GOT3 (cell line): Measurements from ENCODE around the gene WDCP.
"Not testable (repeated sequence)": the region's sequence is repeated elsewhere in the genome, so short reads cannot be mapped to it uniquely, and the experiment has no call there.

Experiments
- DNase-seq: peaks from one replicate; lab custom pipeline; 2025; ENCODE audit warnings: mixed read lengths; lab: John Stamatoyannopoulos, UW

WDCP gene

GRCh38 chr2:24058564-24059271 is 11.5 kb upstream of the WDCP start:
- DNase-seq, result no peak

- no peak for DNase-seq
These were observed 8.6 kb upstream of the WDCP start for GRCh38 chr2:24055750-24056149.

GRCh38 chr2:24054366-24055010 is 7.3 kb upstream of the WDCP start:
- DNase-seq, result no peak

GRCh38 chr2:24052951-24053350 is 5.8 kb upstream of the WDCP start:
- no peak for DNase-seq

GRCh38 chr2:24051833-24052232 is 4.6 kb upstream of the WDCP start:
- DNase-seq, result no peak

GRCh38 chr2:24050041-24050979 is 3.1 kb upstream of the WDCP start:
- no peak for DNase-seq

- DNase-seq, result no peak
These were observed 2.4 kb upstream of the WDCP start, which contains the start of gene FKBP1B for GRCh38 chr2:24049485-24050021. Gene FKBP1B, plus strand, starts transcription at chr2:24049741. Its CDS starts 109 bp downstream, at chr2:24049850.

GRCh38 chr2:24048769-24049484 is 1.7 kb upstream of the WDCP start:
- no peak for DNase-seq

GRCh38 chr2:24047703-24048033 is 477 bp upstream of the WDCP start:
- DNase-seq, result no peak

- DNase-seq, result no peak
These were observed 627 bp downstream of the WDCP start for GRCh38 chr2:24046599-24046929.

GRCh38 chr2:24045511-24046508 is 1.4 kb downstream of the WDCP start:
- no peak for DNase-seq

GRCh38 chr2:24043133-24043532 is 4.1 kb downstream of the WDCP start:
- DNase-seq, result not testable (repeated sequence)

- no peak for DNase-seq
These were observed 6.7 kb downstream of the WDCP start for GRCh38 chr2:24040511-24040910.

- no peak for DNase-seq
These were observed 8.2 kb downstream of the WDCP start for GRCh38 chr2:24038786-24039499.

- no peak for DNase-seq
These were observed 21.0 kb downstream of the WDCP start for GRCh38 chr2:24026233-24026632.

- DNase-seq, result no peak
These were observed 22.1 kb downstream of the WDCP start for GRCh38 chr2:24024996-24025663.

- no peak for DNase-seq
These were observed 23.2 kb downstream of the WDCP start for GRCh38 chr2:24024018-24024417.

GRCh38 chr2:24022975-24023575 is 24.1 kb downstream of the WDCP start:
- no peak for DNase-seq
